GM18520 (cell line): ENCODE measurements around the gene BTBD18.
"Not testable (repeated sequence)": the region's sequence is repeated elsewhere in the genome, so short reads cannot be mapped to it uniquely, and the experiment has no call there.

Experiments used
- ATAC-seq: cut with Tn5 transposase; IDR thresholded peaks from one replicate; pipeline ENCODE4 v1.9.1; 2021; ENCODE audit not compliant: unreplicated experiment

Gene BTBD18

DNA sequence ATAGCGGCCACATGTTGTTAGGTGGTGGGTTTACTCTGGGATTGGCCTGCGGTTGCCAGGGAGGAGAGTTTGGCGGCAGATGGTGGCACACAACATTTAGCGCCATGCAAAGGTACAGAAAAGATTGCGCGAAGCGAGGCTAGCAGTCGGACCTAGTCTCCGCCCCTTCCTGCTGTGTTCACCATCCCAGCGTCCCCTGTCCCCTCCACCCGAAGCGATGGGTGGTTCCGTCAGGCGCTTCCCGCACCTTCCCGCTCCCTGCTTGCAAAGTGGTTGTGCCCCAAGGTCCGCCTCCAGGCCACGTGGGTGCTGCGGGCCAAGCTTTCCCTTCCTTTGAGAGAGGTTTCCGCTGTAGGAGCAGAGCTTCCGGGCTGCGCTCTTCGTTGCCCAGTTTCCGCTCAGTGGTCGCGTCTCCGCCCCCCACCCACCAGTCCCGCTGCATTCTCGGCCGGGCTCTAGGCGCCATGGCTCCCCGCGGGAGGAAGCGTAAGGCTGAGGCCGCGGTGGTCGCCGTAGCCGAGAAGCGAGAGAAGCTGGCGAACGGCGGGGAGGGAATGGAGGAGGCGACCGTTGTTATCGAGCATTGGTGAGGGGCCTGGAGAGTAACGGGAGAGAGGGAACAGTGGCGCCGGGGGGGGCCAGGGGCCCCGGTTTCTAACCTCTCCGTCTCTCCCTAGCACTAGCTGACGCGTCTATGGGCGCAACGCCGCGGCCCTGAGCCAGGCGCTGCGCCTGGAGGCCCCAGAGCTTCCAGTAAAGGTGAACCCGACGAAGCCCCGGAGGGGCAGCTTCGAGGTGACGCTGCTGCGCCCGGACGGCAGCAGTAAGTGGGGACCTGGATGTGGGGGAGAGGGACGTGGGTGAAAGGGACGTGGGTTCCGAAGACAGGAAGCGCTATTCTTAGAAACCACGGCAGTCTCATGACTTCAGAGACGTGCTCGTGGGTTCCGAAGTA, 10.2 kb downstream of the BTBD18 start, which contains the start of gene SELENOH:
SELENOH (plus strand) TSS at position 360 of the 955 bp plus-strand sequence; CDS start at position 465, 105 bp downstream.
- peak; percentile 88 for ATAC-seq

DNA sequence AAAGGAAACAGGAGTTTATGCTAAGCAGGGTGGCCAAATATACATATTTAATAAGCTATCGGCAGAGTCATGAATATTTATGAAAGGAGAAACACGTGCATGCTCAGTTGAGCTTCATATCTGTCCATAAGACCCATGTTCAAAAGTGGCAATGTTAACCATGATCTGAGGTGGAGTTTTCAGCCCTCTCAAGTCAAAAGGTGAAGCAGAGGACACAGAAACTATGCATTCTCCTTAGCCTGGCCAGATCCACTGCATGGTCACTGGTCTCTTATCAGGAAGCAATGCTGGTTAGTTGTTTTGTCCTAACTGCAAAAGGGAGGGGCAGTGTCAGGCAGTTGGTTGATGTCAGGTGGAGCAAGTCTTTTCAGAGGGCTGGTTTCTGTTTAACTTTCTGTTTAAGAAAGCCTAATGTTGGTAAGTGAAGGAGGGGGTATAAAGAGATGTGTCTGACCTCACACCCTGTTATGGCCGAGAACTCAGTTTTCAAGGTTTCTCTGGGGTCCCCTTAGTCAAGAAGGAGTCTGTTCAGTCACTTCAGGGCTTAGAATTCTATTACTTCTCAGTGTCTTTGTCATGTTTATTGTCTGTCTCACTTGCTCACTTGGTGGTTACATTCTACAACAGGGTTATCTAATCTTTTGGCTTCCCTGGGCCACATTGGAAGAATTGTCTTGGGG, 15.9 kb downstream of the BTBD18 start:
- ATAC-seq, result no peak

DNA sequence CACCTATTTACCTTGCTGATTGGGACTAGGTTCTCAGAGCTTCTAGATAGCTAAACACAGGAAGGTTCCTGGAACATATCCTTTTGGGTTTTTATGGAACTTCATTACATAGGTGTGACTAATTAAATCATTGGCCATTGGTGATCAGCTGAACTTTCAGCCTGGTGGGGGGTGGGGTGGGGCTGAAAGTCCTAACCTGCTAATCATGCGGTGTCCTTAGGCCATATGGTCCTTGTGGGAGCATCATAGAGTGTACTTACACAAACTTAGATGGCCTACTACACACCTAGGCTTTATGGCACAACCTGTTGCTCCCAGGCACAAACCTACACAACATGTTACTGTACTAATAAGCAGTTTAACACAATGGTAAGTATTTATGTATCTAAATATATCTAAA, 19.0 kb downstream of the BTBD18 start:
- no peak for ATAC-seq

DNA sequence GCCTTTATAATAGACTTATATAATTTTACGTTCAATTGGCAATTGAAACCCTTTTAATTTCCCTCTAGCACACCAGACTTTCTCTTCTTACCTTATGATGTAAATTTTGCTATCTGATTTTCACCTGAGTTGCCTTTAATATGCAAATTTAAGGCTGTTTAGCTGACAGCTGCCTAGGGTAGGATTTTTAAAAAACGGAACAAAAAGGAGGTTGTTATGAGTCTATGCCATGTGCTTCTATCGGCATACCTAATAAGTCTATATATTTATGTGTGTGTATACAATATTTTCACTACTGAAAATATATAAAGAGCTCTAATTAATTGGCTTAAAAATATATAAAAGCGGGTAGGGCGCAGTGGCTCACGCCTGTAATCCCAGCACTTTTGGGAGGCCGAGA, 22.1 kb downstream of the BTBD18 start:
- ATAC-seq, result no peak

DNA sequence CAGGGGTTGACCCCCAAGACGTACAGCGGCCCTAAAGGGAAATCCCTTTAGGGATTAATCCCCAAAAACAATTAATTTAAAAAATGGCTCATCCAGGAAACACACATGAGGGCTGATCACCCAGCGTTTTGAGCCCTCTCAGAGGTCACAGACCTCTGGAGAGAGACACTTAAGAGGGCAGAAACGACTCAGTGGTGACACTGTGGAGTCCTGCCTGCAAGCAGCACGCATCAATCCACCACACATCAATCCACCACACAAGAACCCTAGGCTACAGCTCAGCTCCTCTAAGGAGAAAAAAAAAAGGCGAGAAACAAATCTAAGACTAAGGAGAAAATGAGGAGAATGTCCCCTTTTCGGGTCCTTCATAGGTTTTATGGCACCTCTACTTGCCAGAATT, 22.8 kb downstream of the BTBD18 start:
- ATAC-seq, result no peak

DNA sequence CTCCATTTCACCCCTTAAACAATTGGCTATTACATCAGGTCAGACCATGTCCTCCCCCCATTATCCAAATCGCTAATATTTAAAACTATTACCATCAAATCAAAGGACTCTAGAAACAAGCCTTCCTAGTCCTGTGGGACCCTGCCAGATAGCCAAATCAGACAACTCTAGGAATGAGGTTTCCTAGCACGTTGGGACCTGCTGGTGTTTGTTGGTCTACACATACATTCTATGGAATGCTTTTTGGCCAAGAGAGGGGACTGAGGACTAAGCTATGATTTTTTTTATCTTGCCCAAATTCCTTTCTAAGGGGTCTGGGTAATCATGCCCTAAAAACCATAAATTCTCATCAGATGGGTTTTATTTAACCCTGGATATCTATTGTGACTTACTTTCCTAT, 24.4 kb downstream of the BTBD18 start:
- ATAC-seq, result no peak

DNA sequence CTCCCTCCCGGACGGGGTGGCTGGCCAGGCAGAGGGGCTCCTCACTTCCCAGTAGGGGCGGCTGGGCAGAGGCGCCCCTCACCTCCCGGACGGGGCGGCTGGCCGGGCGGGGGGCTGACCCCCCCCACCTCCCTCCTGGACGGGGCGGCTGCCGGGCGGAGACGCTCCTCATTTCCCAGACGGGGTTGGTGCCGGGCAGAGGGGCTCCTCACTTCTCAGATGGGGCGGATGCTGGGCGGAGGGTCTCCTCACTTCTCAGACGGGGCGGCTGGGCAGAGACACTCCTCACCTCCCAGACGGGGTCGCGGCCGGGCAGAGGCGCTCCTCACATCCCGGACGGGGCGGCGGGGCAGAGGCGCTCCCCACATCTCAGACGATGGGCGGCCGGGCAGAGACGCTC, 34.9 kb downstream of the BTBD18 start:
- not testable (repeated sequence) for ATAC-seq

DNA sequence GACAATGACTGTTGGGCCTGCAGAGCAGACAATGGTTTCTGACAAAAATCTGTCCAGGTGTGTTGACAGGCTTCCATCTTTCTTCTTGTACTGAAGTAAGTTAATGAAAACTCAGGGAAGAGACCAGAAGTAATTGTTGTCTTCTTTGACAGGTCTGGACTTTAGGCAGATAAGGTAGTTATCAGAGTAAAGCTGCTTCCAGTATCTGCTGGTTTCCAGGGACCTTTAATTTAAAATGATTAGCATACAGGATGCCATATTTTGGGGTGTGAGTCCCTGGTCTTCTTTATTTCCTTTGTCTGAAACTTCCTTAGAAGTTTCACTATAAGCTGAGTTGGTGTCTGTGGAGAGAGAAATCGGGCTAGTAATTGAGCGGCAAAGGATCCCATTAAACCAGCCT, 37.8 kb downstream of the BTBD18 start:
- ATAC-seq, result no peak

DNA sequence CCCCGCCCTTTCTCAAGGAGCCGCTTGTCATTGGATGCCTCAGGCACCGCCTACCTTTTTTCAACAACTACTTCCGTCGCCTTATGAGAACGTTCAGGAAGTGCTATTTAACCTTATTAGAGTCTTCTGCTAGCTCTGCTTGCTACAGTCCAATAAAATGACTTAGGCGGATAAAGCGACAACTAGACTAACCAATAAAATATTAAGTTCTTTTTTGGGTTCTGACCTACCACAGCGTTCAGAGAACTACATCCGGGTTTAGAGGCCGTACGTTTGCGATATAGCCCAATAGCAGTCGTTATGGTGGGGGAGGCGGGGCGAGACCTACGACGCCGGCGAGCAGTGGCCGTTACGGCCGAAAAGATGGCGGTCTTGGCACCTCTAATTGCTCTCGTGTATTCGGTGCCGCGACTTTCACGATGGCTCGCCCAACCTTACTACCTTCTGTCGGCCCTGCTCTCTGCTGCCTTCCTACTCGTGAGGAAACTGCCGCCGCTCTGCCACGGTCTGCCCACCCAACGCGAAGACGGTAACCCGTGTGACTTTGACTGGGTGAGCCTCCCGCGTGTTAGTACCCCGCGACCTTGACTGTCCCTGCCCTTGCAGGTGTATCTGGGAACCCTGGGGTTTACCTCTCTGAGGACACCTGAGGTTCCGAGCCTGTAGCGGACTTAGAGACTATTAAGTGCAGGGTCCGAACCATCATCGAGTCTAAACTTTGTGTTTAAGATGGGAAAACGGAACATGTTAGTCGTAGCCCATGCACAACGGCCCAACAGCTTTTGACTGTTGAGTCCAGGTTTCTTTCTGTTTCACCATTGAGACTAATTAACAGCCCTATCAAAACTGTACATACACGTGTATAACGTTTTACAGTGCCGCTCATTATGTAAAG, 39.1 kb downstream of the BTBD18 start, which contains the start of gene TMX2:
TMX2 (plus strand) TSS at position 338 of the 895 bp plus-strand sequence; CDS start at position 364, 26 bp downstream.
- peak; percentile 98 for ATAC-seq

DNA sequence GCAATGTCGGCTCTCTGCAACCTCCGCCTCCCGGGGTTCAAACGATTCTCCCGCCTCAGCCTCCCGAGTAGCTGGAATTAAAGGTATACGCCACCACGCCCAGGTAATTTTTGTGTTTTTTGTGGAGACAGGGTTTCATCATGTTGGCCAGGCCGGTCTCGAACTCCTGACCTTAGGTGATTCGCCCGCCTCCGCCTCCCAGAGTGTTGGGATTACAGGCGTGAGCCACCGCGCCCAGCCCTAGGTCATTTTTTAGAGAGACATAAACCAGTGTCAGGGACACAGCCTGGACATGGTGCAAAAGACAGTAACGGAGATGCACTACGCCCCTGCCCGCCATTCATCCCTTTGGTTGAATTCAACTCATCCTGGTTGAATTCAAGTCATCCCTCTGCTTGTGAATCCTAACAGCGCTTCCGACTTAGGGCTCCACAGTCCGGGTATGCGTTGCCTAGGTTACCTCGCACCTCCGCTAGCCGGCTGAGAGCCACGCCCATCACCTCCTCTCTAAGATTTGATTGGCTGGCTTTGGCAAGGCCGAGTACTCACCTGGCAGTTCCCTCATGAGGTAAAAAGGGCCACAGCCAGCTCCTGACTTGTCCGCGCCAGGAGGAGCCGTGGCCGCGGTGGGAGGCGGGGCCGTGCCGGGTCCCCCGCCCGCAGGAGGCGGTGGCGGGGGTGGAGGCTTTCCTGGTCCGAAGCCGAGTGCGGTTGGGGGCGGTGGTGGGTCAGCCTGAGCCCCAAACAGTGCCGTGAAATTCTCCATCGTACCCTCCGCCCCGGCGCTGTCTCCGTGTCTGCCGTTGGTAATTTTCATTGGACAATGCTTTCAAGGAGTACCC, 40.0 kb downstream of the BTBD18 start, which contains the start of gene MED19:
MED19 (minus strand) TSS at position 802 of the 842 bp plus-strand sequence; CDS start at position 766, 36 bp downstream.
- ATAC-seq, result peak; percentile 29

DNA sequence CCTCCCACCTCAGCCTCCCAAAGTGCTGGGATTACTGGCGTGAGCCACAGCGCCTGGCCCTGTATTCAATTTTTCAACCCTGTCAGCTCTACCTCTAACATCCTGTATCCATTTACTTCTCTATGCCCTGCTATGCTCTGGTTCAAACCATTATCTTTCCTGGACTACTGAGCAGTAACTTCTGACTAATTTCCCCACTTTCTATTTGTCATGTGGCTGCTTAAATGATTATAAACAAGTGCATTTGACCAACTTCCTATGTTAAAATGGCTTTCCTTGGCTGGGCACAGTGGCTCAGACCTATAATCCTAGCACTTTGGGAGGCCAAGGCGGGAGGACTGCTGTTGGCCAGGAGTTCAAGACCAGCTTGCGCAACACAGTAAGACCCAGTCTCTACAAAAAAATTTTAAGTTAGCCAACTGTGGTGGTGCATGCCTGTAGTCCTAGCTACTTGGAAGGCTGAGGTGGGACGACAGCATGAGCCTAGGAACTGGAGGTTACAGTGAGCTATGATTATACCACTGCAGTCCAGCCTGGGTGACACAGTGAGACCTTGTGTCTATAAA, 41.7 kb downstream of the BTBD18 start:
- no peak for ATAC-seq

DNA sequence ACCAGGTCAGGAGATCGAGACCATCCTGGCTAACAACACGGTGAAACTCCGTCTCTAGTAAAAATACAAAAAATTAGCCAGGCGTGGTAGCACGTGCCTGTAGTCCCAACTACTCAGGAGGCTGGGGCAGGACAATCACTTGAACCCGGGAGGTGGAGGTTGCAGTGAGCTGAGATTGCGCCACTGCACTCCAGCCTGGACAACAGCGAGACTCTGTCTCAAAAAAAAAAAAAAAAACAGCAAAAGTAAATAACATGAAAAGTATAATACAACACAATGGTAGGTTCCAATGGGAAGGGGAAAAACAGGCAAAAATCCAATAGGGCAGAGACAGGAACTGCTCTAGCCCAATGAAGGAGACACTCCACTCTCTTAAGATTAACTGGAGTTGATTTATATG, 46.2 kb downstream of the BTBD18 start:
- ATAC-seq, result not testable (repeated sequence)

DNA sequence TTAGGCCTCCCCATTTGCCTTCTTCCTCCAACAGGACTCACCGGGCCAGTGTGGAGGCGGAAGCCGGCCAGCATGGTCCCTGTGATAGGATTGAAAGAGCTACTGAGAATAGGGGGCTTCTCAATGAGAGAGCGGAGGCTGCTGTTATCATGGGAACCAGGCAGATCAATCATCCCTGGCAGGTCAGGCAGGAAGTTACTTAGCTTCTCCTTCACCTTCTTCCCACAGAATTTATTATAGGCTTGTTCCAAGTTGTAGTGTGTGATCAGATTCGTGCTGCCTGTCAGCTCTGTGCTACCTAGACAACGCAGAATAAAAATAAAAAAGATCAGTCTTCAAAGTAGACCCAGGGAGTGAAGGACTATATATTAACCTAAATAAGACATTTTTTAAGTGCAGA, 46.7 kb downstream of the BTBD18 start:
- ATAC-seq, result no peak

DNA sequence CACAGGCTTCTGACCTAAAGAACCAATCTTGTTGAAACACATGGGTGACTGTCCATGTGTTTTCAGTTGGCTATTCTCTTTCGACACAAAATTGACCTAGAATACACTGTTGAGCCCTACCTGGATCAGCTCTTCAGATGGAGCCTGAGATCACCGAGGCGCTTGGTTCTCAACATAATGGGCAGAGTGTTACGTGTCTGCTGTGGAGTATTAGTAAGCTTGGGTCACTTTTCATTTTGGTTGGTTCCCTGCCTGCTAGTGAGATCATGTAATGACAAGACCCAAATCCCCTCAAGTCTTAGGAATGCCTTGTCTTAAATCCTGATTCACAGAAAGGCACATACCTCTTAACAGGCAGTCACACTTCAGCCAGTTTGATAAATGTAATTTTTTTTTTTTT, 48.3 kb downstream of the BTBD18 start:
- ATAC-seq, result no peak

DNA sequence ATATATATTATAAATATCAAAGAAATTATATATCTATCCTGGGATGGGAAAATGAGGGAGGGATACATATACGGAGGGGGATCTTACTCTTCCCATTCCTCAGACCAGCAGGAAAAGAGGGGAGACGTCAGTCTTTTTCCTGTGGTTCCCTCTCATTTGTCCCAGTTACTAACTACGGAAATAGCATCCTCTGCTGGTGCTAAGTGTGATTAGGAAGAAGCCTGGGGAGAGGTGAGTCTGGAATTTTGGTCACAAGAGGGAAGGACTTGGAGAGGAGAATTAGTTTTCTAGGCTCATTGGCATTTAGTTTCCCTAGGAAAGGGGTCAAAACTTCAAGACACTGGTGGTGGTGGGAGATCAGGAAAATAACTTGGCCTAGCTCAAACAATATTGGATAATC, 51.2 kb downstream of the BTBD18 start:
- no peak for ATAC-seq

DNA sequence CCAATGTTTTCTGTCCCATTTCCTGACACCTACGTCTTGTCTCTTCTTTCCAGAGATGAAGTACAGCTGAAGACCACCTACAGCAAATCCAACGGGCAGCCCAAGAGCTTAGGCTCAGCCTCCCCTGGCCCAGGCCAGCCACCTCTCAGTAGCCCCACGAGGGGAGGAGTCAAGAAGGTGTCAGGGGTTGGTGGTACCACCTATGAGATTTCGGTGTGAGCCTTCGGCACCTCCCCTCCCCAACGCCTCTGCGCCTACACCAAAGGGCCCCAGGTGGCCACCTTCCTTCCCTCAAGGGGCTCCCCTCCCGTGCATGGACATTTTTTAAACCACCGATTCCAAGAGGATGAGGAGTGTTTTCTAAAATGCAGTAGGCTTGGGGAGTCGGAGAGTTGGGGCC, 51.8 kb downstream of the BTBD18 start:
- no peak for ATAC-seq

DNA sequence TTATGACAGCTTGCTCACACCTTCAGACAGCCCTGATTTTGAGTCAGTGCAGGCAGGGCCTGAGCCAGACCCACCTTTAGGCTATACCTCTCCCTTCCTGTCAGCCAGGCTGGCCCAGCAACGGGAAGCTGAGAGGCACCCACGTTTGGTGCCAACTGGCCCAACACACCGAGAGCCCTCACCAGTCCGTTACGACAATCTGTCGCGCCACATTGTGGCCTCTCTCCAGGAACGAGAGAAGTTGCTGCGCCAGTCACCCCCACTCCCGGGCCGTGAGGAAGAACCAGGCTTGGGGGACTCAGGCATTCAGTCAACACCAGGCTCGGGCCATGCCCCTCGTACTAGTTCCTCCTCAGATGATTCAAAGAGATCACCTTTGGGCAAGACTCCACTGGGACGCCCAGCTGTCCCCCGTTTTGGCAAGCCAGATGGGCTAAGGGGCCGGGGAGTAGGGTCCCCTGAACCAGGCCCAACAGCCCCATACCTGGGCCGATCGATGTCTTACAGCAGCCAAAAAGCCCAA, 52.7 kb downstream of the BTBD18 start:
- ATAC-seq, result no peak
